IPS DF 19.7 (cell line): ENCODE data around the gene ABCA5.

ENCODE experiments used
- DNase-seq: peaks from one replicate; pipeline ENCODE4 v3.0.0-alpha.2; 2013; ENCODE audit warnings: low read depth, low spot score

Gene ABCA5

DNA sequence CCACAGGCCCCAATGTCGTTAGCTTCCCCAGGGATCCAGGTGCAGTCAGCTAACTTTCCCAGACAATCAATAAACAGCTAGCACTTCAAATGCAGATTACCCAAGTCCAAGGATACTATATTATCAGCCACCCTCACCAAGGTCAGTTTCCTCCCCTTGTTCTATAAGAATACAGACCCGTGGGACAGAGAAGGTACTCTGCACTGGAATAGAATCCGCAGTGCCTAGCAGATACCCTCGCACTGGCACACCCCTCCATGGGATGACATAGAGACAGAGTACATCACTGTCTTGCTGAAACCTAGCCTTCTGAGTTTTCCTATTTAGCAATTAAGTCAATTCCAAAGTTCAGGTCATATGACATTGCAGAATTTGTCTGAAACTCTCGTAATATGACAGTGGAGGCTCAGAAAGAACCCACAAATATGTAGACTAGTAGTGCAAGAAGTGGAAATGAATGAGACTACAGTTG lies 58.4 kb downstream of the ABCA5 start:
- DNase-seq = no peak

- no peak for DNase-seq
Observed at GRCh38 chr17:69267219-69267618, 59.7 kb downstream of the ABCA5 start.

GRCh38 chr17:69265873-69266272 lies 61.1 kb downstream of the ABCA5 start:
- DNase-seq = no peak

- DNase-seq = no peak
Observed at GRCh38 chr17:69254187-69254586, 72.7 kb downstream of the ABCA5 start.

DNA sequence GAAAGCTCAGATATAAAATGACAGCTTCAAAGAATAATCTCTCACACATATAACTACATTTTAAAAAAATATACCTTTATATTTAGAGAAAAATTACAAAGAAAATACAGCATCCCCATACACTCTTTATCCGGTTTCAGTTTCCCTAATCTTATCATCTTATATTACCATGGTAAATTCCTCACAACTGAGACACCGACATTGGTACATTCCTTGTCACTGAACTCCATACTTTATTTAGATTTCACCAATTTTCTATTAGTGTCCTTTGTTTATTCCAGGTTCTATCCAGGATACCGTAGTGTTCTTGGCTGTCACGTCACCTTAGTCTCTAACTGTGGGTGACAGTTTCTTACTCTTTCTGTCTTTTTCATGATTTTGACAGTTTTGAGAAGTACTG lies 76.3 kb downstream of the ABCA5 start:
- DNase-seq = no peak

- DNase-seq = no peak
Observed at GRCh38 chr17:69246726-69247375, 80.1 kb downstream of the ABCA5 start.

DNA sequence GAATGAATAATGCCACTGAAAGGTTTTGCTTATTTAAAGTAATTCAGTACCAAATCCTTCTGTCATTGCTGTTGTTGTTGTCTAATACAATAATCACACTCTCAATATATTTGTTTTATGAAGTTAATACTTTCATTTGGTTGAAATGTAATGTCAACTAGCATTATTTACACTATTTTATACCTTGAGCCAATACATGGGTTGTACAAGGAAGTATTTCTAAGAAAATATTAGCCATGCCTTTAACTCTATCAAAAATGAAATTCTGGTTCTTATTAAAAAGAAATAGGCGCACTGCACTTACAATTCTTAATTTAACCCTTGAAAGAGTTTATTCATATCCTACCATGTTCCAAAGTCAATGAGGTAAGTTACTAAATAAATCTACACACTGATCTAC lies 80.7 kb downstream of the ABCA5 start:
- no peak for DNase-seq

DNA sequence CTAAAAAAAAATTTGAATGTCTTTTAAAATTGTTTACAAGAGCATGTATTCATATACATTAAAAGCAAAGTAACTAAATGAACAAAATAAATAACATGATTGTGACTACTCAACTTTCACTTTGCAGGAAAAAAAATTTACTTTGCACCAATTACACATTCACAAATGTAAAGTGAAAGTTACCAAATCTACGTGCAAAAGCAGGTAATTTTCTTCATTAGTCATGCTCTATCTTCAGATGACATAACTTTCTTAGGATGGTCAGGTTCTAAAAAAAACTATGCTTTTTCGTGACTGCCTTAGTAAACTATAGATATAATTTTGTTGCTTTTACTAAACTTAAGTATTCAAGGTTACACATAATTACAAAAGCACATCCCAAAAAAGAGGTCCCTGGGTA lies 81.3 kb downstream of the ABCA5 start:
- DNase-seq = no peak

DNA sequence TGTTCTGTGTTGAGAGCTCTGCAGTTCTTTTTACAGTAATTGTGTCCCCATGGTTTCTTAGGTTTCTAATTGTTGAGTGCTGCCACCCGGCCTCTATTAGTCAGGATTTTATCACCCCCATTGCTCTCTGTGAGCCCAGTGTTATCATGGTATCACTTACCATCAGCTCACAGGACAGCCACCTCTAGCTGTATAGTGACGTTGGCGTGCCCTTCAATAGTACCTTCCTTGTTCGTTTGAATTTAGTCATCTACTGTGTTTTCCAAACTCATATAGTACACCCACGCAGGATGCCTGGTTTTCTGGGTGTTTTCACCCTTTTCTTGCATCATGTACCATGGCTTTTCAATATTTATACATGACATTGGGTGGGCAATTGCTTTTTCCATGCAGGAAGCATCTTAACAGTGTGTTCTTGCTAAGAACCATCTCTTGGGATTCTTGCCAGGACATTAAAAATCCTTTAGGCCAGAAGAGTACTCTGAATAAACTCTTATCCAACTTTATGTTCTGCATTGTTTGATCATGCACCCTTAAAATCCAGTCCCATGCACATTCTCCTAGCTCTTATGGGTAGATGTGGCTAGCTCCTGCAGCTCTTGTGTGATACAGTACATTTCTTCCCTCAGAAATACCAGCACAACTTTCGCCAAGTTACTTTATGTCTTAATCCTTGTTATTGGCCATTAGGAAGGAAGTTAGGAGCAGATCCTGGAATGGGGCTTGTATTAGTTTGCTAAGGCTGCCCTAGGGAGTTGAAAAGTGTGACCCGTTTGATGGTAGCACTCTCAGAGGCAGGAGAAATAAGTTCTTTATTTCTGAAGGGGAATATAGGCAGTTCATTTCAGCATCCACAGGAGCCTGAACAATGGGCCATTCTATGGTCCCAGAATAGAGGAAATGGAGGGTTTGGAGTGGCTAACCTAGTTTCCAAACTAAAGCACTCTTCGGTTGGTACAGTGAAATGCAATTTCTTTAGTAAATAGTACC lies 87.0 kb downstream of the ABCA5 start:
- DNase-seq = no peak

DNA sequence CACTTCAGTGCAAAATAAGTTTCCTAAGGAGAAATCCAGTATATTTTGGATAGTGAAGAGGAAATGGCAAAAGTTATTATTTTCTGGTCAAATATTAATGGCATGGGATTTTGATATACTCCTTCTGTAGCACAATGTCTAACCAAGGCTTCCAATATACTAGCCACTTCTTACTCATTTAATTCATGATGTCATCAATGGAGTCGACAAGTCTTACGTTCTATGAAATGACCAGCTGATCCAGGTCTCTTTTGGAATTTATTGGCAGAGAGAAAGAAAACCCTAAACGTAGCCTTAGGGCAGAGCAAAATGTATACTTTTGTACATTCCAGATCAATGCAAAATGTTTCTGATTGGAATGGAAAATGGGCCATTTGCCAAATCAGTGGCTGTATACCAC lies 90.0 kb downstream of the ABCA5 start:
- DNase-seq = no peak

- DNase-seq = no peak
Observed at GRCh38 chr17:69236464-69236863, 90.5 kb downstream of the ABCA5 start.

DNA sequence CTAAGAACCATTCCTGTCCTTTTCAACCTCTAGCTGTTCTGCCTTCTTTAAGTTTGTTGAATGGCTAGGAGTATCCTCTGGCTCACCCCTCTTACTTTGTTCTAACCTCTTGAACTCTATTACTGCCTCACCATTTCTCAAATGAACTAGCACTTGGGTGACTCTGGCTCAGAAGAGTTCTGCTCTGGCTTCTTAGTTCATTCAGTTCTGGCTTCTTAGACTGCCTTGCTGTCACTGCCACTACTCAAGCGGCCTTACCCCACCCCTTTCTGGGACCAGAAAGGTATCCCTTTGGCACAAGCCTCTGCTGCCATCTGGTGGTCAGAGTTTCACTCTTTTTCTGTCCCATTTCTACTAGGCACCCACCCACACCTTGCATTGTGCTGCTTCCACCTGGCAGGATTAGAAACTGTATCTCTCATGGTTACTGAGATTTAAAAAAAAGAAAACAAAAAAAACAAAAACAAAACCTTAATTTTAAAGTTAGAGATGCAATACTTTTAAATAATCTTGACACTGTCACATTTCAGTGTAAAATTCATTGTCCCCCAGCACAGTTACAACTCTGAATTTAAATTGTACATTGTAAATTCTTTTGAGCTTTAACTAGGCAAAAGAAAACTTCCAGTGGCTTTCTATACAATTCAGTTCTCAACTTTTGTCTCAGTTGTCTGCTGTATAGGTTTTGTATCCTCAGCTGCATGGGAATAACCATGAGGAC lies 91.4 kb downstream of the ABCA5 start:
- DNase-seq = peak; percentile 45

DNA sequence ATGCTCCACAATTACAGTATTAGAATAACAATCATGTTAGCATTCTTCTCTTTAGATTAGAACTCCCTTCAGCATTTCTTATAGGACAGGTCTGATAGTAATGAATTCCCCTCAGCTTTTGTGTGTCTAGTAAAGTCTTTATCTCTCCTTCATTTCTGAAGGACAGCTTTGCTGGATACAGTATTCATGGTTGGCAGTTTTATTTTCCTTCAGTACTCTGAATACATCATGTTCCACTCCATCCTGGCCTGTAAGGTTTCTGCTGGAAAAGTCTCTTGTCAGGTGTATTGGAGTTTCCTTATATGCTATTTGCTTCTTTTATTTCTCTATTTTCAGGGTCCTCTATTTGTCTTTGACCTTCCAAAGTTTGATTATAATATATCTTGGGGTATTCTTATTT lies 94.3 kb downstream of the ABCA5 start:
- DNase-seq = no peak

GRCh38 chr17:69231521-69231920 lies 95.4 kb downstream of the ABCA5 start:
- DNase-seq = no peak

DNA sequence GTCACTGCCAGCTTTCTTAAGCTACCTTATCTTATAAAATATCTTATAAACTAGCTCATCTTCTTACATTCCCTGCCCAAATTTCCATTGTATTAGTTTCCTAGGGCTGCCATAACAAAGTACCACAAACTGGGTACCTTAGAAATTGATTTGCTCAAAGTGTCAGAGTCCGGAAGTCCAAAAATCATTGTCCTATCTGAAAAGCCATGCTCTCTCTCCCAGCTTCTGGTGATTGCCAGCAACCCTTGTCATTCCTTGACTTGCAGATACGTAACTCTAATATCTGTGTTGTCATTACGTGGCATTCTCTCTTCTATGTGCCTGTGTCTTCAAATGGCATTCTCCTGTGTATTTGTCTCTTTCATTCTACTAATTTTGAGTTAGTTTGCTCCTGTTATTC lies 96.0 kb downstream of the ABCA5 start:
- DNase-seq = no peak

- DNase-seq = no peak
Observed at GRCh38 chr17:69228576-69228975, 98.4 kb downstream of the ABCA5 start, which contains the start of gene ABCA10. TSS of gene ABCA10 (minus strand) at chr17:69228824. CDS start at chr17:69225358, 3,466 bp downstream.

DNA sequence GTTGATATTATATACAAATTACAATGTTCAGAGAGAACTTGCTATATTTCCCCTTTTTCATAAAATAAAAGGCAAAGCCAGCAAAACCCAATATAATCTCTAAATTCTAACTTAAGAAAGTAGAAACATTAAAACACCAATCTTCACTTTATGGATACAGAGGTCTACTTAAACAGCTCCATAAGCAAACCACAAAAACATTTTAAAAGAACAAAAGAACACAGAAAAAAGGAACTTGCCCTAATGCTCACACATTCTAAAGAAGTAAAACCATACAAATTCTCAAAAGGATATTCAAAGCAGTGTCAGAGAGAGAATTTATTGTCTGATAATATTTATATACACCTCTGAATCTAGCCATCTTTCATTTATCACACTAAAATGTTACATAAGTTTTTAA lies 98.9 kb downstream of the ABCA5 start:
- DNase-seq = no peak

- DNase-seq = no peak
Observed at GRCh38 chr17:69227541-69227940, 99.4 kb downstream of the ABCA5 start.

- DNase-seq = no peak
Observed at GRCh38 chr17:69223809-69224208, 103.1 kb downstream of the ABCA5 start.

DNA sequence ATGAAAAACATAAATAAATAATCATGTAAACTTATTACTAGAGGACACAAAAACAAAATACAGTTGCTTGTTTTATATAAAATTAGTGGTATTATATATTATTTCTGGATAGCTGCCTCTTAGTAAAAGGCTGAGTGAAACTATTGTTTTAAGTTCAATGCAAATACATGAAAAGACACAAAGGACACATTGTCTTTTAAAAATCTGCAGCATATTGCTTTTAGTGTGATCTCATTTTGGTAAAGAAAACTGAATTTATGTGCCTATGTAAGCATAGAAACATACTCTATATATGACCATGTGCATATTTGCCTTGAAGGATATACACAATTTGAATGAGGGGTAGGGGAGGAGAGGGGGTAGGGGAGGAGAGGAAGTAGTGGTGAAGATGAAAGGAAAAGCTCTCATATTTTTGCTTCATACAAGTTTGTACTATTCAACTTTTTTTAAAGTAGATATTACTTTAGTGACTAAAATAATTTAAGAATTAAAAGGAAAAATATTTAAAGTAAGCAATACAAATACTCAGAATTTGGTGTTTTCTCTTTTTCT lies 104.2 kb downstream of the ABCA5 start:
- DNase-seq = no peak

DNA sequence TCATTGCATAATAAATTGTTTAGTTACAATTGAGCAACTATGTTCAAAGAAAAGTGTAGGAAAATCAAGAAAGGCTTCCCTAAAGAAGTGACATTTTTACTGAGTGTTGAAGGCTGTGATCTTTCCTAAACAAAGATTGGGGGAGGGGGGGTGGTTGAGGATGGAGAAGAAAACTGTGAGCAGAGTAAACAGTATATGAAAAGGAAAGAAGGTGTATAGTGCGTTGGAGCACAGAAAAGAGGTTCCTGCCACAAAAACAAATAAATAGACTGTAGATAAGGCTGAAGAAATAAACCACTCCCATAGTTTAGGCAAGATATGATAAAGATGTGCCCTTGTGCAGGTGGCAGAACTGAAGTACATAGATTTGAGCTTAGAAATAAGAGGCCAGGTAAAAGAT lies 106.8 kb downstream of the ABCA5 start:
- no peak for DNase-seq

DNA sequence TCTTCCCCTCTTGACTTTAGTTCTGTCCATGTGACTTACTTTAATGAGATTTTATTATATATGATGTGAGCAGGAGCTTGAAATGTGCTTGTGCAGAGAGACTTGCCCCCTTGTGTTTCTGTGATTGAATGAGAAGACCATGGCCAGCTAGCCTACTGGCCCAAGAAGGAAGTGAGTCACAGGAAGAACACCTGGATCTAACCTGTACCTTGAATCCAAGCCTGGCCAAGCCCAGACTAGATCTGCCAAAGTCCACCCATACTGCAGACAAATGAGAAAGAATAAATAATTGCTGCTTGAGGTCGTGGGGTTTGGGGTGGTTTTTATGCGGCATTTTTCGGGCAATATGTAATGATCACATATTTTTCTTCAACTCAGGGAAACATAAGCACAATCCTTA lies 107.9 kb downstream of the ABCA5 start:
- DNase-seq = no peak
